Smooth muscle cell (in vitro differentiated cells): Measurements from ENCODE around the gene STX8. TPM values are rescaled to one million over a fixed set of nuclear protein-coding genes. Genes with fewer than 3 reads are reported as not detected.

Experiments
- DNase-seq: peaks from one replicate; lab custom pipeline; 2025; ENCODE audit not compliant: unreplicated experiment; lab: John Stamatoyannopoulos, UW
- H2AFZ ChIP-seq: fragments of 200-600 bp; sonication (generic); 2 replicates; pipeline ENCODE4 v1.6.0; 2016; ENCODE audit warnings: antibody characterized with exemption, low read depth, mild to moderate bottlenecking
- H3F3A ChIP-seq: fragments of 200-600 bp; sonication (generic); 2 replicates; pipeline ENCODE4 v1.6.0; 2017; ENCODE audit warnings: antibody characterized with exemption, low read depth
- H3K27ac ChIP-seq: fragments of 200-600 bp; sonication (generic); 2 replicates; pipeline ENCODE4 v1.5.1; 2016; ENCODE audit warnings: low read depth, mild to moderate bottlenecking
- H3K27me3 ChIP-seq: fragments of 200-600 bp; sonication (generic); 2 replicates; pipeline ENCODE4 v1.6.1; 2016; ENCODE audit warnings: low read depth, mild to moderate bottlenecking
- H3K36me3 ChIP-seq: fragments of 200-600 bp; sonication (generic); 2 replicates; pipeline ENCODE4 v1.5.1; 2016; ENCODE audit warnings: low read depth
- H3K4me1 ChIP-seq: fragments of 200-600 bp; sonication (generic); 2 replicates; pipeline ENCODE4 v1.5.1; 2016; ENCODE audit warnings: low read depth
- H3K4me2 ChIP-seq: fragments of 200-600 bp; sonication (generic); 2 replicates; pipeline ENCODE4 v1.6.0; 2016; ENCODE audit warnings: mild to moderate bottlenecking
- H3K4me3 ChIP-seq: fragments of 200-600 bp; sonication (generic); 2 replicates; pipeline ENCODE4 v1.5.1; 2016; ENCODE audit warnings: mild to moderate bottlenecking
- H3K79me2 ChIP-seq: fragments of 200-600 bp; sonication (generic); 2 replicates; pipeline ENCODE4 v1.6.0; 2016; ENCODE audit warnings: low read depth, mild to moderate bottlenecking
- H3K9ac ChIP-seq: fragments of 200-600 bp; sonication (generic); 2 replicates; pipeline ENCODE4 v1.6.0; 2016; ENCODE audit warnings: low read depth
- H3K9me3 ChIP-seq: fragments of 200-600 bp; sonication (generic); replicated peaks from 2 replicates; pipeline ENCODE4 v1.5.1; 2016; ENCODE audit warnings: low read depth
- H4K20me1 ChIP-seq: fragments of 200-600 bp; sonication (generic); 2 replicates; pipeline ENCODE4 v1.6.0; 2016; ENCODE audit warnings: low read depth
- WGBS: methylation state at CpG from one replicate; pipeline ENCODE4 v1.1.7; 2016; ENCODE audit warnings: low lambda C conversion rate; 5-methylcytosine and 5-hydroxymethylcytosine counted together
- polyA plus RNA-seq: library from polyadenylated mRNA; unstranded; fragments of >200 nt; fragmentation: Nextera tagmentation; extraction: Ambion mirVana; gene quantifications from 2 replicates; pipeline ENCODE4 v1.2.1, GENCODE V29; 2016
- total RNA-seq: library from RNA; depleted of rRNA; stranded (reverse); fragments of >200 nt; gene quantifications from 2 replicates; pipeline ENCODE4 v1.2.3, GENCODE V29; 2014
- TF ChIP-seq, protein P1 (sequence below): fragments of 200-600 bp; sonication (generic); IDR thresholded peaks from 2 replicates; pipeline ENCODE4 v1.5.1; 2017; ENCODE audit warnings: borderline replicate concordance, mild to moderate bottlenecking, antibody characterized with exemption; ENCODE audit not compliant: insufficient read depth, poor library complexity, severe bottlenecking

The STX8 gene
- total and polyA plus RNA-seq, 2 experiments from 2014 or later: 63.8 to 88.5 TPM

DNA sequence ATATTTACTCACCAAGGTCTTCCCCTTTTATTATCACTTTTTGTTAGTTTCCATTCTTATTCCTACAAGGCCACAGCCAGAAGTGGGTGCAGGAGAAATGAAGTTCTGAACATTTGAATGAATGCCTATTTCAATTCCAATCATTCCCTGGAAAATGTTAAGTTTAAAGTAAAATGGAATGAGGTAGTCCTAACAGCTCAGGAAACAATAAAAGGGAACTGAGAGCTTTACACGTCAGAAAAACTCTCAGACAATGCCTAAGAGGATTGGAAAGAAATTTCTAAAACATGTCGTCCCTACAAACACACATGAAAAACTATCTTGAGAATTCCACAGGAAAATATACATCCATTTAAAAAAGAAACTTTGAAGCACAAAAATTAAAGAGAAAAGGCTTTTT lies 238.8 kb downstream of the STX8 start:
- Histone ChIP-seq H3K27ac (no peak overlapping the region), H4K20me1 (no peaks in the 10 kb centered on the region), H3K27me3 (no peaks in the 10 kb centered on the region), H3F3A (no peaks in the 10 kb centered on the region), H3K36me3 (no peaks in the 10 kb centered on the region), H3K79me2 (no peaks in the 10 kb centered on the region), H3K4me1 (peaks cover 4% of the 10 kb centered on the region), H3K9ac (no peak overlapping the region), H2AFZ (no peak overlapping the region), H3K4me2 (no peak overlapping the region), H3K4me3 (no peak overlapping the region), H3K9me3 (no peaks in the 10 kb centered on the region)
- WGBS: 82% methylated on average over 2 of the region's 2 CpGs
- no peak for DNase-seq
- TF ChIP-seq, protein P1, sequence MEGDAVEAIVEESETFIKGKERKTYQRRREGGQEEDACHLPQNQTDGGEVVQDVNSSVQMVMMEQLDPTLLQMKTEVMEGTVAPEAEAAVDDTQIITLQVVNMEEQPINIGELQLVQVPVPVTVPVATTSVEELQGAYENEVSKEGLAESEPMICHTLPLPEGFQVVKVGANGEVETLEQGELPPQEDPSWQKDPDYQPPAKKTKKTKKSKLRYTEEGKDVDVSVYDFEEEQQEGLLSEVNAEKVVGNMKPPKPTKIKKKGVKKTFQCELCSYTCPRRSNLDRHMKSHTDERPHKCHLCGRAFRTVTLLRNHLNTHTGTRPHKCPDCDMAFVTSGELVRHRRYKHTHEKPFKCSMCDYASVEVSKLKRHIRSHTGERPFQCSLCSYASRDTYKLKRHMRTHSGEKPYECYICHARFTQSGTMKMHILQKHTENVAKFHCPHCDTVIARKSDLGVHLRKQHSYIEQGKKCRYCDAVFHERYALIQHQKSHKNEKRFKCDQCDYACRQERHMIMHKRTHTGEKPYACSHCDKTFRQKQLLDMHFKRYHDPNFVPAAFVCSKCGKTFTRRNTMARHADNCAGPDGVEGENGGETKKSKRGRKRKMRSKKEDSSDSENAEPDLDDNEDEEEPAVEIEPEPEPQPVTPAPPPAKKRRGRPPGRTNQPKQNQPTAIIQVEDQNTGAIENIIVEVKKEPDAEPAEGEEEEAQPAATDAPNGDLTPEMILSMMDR: no peak

DNA sequence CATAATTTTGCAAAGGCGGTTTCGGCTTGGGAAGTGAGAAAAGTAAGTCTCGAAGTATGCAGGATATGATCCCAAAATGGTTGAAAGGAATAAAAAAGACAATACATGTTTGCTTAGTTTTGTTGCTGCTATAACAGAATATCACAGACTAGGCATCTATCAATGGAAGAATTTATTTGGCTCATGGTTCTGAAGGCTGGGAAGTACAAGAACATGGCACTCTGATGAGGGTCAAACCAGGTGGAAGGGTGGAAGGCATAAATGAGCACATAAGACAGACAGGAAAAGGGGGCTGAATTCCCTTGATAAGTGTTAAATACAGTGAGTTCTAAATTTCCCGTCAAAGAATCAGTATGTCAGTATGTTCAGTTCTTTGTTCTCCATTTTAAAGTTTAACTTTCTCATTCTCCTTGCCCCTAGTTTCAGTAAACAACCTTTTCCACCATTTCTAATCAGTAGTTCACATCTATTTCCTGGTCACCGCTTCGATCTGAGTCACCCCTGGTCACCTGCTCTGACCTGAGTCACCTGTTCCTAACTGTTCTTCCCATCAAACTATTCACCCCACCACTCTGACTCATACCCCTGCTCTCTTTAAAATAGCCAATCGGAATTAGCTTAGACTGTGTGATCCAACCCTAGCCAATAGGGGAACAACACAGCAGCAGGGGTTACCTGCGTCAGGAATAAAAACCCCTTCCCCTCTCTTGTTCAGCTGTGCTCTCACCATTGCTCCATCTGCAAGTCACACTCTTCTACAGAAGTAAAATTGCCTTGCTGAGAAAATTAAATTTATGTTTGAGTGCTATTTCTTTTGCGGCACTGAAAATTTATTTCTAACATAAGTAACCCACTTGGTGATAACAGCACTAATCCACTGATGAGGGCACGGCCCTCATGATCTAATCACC lies 240.8 kb downstream of the STX8 start:
- no peak for DNase-seq
- Histone ChIP-seq H3K9ac (no peak overlapping the region), H3K36me3 (no peaks in the 10 kb centered on the region), H3F3A (no peaks in the 10 kb centered on the region), H3K4me1 (peaks cover 25% of the 10 kb centered on the region), H3K9me3 (no peaks in the 10 kb centered on the region), H3K4me2 (no peak overlapping the region), H3K79me2 (no peaks in the 10 kb centered on the region), H3K27me3 (no peaks in the 10 kb centered on the region), H2AFZ (no peak overlapping the region), H4K20me1 (peaks cover 4% of the 10 kb centered on the region), H3K27ac (no peak overlapping the region), H3K4me3 (no peak overlapping the region)
- TF ChIP-seq, protein P1: no peak
- WGBS: 83% methylated on average over 10 of the region's 10 CpGs

DNA sequence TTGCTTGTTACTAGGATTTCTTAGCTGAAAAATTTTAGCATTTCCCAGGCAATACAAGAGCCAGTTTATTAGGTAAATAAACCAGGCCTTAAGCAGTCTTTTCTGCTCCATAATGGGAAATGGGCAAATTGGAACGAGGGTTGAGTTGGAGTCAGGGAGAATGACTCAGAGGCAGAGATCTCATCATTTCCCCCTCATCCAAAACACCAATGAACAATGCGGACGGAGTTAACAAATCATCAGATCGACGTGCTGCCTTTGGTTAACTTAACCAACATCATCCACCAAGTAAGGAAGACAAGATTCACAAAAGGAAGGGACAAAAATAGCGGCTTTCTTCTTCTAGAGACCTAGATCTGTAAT lies 243.5 kb downstream of the STX8 start:
- no peaks in the 10 kb centered on the region for H3F3A ChIP-seq
- no peak overlapping the region for H2AFZ ChIP-seq
- H3K9ac ChIP-seq: no peak overlapping the region
- H4K20me1 ChIP-seq: peaks cover 9% of the 10 kb centered on the region
- TF ChIP-seq, protein P1: no peak
- no peak overlapping the region for H3K4me2 ChIP-seq
- H3K4me1 ChIP-seq: peaks cover 33% of the 10 kb centered on the region
- no peak overlapping the region for H3K4me3 ChIP-seq
- no peak overlapping the region for H3K27ac ChIP-seq
- no peaks in the 10 kb centered on the region for H3K36me3 ChIP-seq
- H3K79me2 ChIP-seq: no peaks in the 10 kb centered on the region
- DNase-seq: no peak
- no peaks in the 10 kb centered on the region for H3K9me3 ChIP-seq
- WGBS: 76% methylated on average over 6 of the region's 6 CpGs
- no peaks in the 10 kb centered on the region for H3K27me3 ChIP-seq
